ENCODE measurements around the gene DLX1. TPM values are rescaled to one million over a fixed set of nuclear protein-coding genes. Genes with fewer than 3 reads are reported as not detected.
"Not testable (repeated sequence)": the region's sequence is repeated elsewhere in the genome, so short reads cannot be mapped to it uniquely, and the experiment has no call there.

The DLX1 gene
- total and polyA plus RNA-seq, 3 donors from 2014 or later: 0.21 TPM; not detected in 2

DNA sequence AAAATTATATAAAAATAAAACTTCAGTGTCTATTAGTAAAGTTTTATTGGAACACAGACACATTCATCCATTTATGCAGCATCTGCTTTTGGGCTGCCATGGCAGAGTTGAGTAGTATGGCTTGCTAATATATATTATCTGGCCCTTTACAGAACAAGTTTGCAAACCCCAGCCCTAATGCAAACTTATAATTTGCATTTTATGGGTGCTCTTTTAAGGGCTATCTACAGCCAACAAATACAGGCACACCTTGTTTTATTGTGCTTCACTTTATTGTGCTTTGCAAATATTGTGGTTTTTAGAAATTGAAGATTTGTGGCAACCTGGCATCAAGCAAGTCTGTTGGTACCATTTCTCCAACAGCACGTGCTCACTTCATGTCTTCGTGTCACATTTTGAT, 52.6 kb downstream of the DLX1 start:
- TF ChIP-seq, protein P1, sequence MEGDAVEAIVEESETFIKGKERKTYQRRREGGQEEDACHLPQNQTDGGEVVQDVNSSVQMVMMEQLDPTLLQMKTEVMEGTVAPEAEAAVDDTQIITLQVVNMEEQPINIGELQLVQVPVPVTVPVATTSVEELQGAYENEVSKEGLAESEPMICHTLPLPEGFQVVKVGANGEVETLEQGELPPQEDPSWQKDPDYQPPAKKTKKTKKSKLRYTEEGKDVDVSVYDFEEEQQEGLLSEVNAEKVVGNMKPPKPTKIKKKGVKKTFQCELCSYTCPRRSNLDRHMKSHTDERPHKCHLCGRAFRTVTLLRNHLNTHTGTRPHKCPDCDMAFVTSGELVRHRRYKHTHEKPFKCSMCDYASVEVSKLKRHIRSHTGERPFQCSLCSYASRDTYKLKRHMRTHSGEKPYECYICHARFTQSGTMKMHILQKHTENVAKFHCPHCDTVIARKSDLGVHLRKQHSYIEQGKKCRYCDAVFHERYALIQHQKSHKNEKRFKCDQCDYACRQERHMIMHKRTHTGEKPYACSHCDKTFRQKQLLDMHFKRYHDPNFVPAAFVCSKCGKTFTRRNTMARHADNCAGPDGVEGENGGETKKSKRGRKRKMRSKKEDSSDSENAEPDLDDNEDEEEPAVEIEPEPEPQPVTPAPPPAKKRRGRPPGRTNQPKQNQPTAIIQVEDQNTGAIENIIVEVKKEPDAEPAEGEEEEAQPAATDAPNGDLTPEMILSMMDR (IDR thresholded peaks at IDR 0.05): no peak
- TF ChIP-seq POLR2A (IDR thresholded peaks at IDR 0.05): no peak
- no peaks in the 10 kb centered on the region for H3K4me1 ChIP-seq
- H3K27me3 ChIP-seq: no peaks in the 10 kb centered on the region
- intact Hi-C loops (cut with DNase I; ENCODE audit: low total_unique reads): no loop called here
- no peak overlapping the region for H3K4me3 ChIP-seq
- no peaks in the 10 kb centered on the region for H3K9me3 ChIP-seq
- WGBS, 2 donors: 76 to 87% methylated on average over 2 of the region's 2 CpGs
- no peaks in the 10 kb centered on the region for H3K36me3 ChIP-seq (ENCODE audit: low read depth, missing control alignments)
- H3K27ac ChIP-seq: no peak overlapping the region
- DNase-seq: no peak

DNA sequence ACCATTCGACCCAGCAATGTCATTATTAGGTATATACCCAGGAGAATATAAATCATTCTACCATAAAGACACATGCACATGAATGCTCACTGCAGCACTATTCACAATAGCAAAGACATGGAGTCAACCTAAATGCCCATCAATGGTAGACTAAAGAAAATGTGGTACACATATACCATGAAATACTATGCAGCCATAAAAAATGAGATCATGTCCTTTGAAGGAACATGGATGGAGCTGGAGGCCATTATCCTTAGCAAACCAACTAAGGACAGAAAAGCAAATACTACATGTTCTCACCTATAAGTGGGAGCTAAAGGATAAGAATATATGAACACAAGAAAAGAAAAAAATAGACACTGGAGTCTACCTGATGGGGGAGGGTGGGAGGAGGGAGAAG, 53.4 kb downstream of the DLX1 start:
- H3K9me3 ChIP-seq; H3K4me1 ChIP-seq; intact Hi-C loops (cut with DNase I; ENCODE audit: low total_unique reads); H3K4me3 ChIP-seq; H3K27me3 ChIP-seq; DNase-seq; H3K27ac ChIP-seq; H3K36me3 ChIP-seq (ENCODE audit: low read depth, missing control alignments): not testable (repeated sequence)
- WGBS, 2 donors: 84 to 86% methylated on average over 1 of the region's 1 CpG

Other genes with a start within 250 kb of the DLX1 start
- 10 to 100 TPM; 25.0 to 27.4 TPM for gene SLC25A12, start 191.3 kb upstream of the DLX1 start, total RNA-seq
- 16.7 TPM for gene SLC25A12, start 191.3 kb upstream of the DLX1 start, polyA plus RNA-seq (ENCODE audit: insufficient read depth, low read depth, low replicate concordance)
- 10 to 100 TPM; 34.5 to 46.3 TPM for gene HAT1, start 163.0 kb upstream of the DLX1 start, total RNA-seq
- 38.2 TPM for gene HAT1, start 163.0 kb upstream of the DLX1 start, polyA plus RNA-seq (ENCODE audit: insufficient read depth, low read depth, low replicate concordance)
- gene METAP1D, start 85.6 kb upstream of the DLX1 start, total RNA-seq: 10 to 100 TPM; 13.6 to 15.3 TPM
- gene METAP1D, start 85.6 kb upstream of the DLX1 start, polyA plus RNA-seq (ENCODE audit: insufficient read depth, low read depth, low replicate concordance): 4.5 TPM
- 1 to 10 TPM in 1 of 2 donors, under 1 TPM in 1; 0.99 to 1.1 TPM for gene DLX2, start 17.4 kb downstream of the DLX1 start, total RNA-seq
- 0.29 TPM for gene DLX2, start 17.4 kb downstream of the DLX1 start, polyA plus RNA-seq (ENCODE audit: insufficient read depth, low read depth, low replicate concordance)

Data from testis (tissue), 3 donors.